Small intestine (tissue), 16 donors: ENCODE data around the gene PAM. TPM values are rescaled to one million over a fixed set of nuclear protein-coding genes. Genes with fewer than 3 reads are reported as not detected.
A peak's percentile ranks its signal among the peaks of the same experiment; 100 is the strongest.

Experiments used
- DNase-seq, 2 donors: peaks; one replicate each; pipeline versions ENCODE4 v3.0.0 to v3.0.0-alpha.2; 2013
- FAIRE-seq: peaks from 2 replicates; lab custom pipeline; 2012; peaks lifted over from hg19 to GRCh38; lab: Jason Lieb, UNC
- H3K27ac ChIP-seq, 3 donors: one replicate each; pipeline ENCODE4 v1.5.1; 2013; ENCODE audit warnings: low read length in 2 of 3, mild to moderate bottlenecking in 2 of 3, control low read depth in 1 of 3, inconsistent platforms in 1 of 3, low read depth in 1 of 3, moderate library complexity in 1 of 3
- H3K27me3 ChIP-seq, 3 donors: one replicate each; pipeline ENCODE4 v1.6.1; 2013; ENCODE audit warnings: low read length in 3 of 3, inconsistent platforms in 1 of 3; ENCODE audit not compliant: control insufficient read depth in 3 of 3, insufficient read depth in 3 of 3
- H3K36me3 ChIP-seq, 3 donors: one replicate each; pipeline ENCODE4 v1.6.1; 2013; ENCODE audit warnings: low read length in 3 of 3, inconsistent platforms in 1 of 3, low read depth in 1 of 3, mild to moderate bottlenecking in 1 of 3, moderate library complexity in 1 of 3; ENCODE audit not compliant: control insufficient read depth in 3 of 3, insufficient read depth in 2 of 3
- H3K4me1 ChIP-seq, 3 donors: one replicate each; pipeline ENCODE4 v1.6.1; 2013; ENCODE audit warnings: low read length in 2 of 3, inconsistent platforms in 1 of 3, low read depth in 1 of 3, mild to moderate bottlenecking in 1 of 3, moderate library complexity in 1 of 3; ENCODE audit not compliant: control insufficient read depth in 3 of 3, insufficient read depth in 2 of 3
- H3K4me3 ChIP-seq, 3 donors: one replicate each; pipeline ENCODE4 v1.5.1; 2013; ENCODE audit warnings: low read length in 3 of 3, control low read depth in 1 of 3, inconsistent platforms in 1 of 3, low read depth in 1 of 3, mild to moderate bottlenecking in 1 of 3, moderate library complexity in 1 of 3
- H3K9me3 ChIP-seq, 2 donors: one replicate each; pipeline ENCODE4 v1.6.1; 2013; ENCODE audit warnings: low read depth in 1 of 2, low read length in 1 of 2; ENCODE audit not compliant: control insufficient read depth in 2 of 2, insufficient read depth in 1 of 2
- WGBS, 3 donors: extraction: QIAGEN DNeasy Blood & Tissue Kit; methylation state at CpG; one replicate each; pipeline ENCODE4 v1.1.7; 2013; 5-methylcytosine and 5-hydroxymethylcytosine counted together
- long read RNA-seq, 10 donors: transcript quantifications; one replicate each; lab custom pipeline, GENCODE V29; 2026
- polyA plus RNA-seq, 4 donors: library from polyadenylated mRNA; stranded (reverse) in 3 of 4; unstranded in 1 of 4; fragments of 200-250 nt in 3 of 4; fragments of 120-200 nt in 1 of 4; gene quantifications; one replicate each; pipeline versions ENCODE4 v1.2.1 to v1.2.3, GENCODE V29; 2013
- donor health status: healthy with polysubstance abuse.
- donor health status: control.
- donor health status: control.
- donor health status: Bipolar disorder and iron deficiency.
- donor health status: healthy.

The PAM gene
- polyA plus RNA-seq = 100 to 1,000 TPM in 1 of 4 donors, 10 to 100 TPM in 3; 40.3 to 110 (median 59.8) TPM
- long read RNA-seq, donor 1, partial matches to known transcripts = 18 of 23 reads
- long read RNA-seq, donor 1, other reads (novel, unspliced or antisense) = 0 of 23 reads
- long read RNA-seq, donor 2, full-length matches to known transcripts = 3 of 3 reads
- long read RNA-seq, donor 2, partial matches to known transcripts = 0 of 3 reads
- long read RNA-seq, donor 2, other reads (novel, unspliced or antisense) = 0 of 3 reads
- long read RNA-seq, donor 3, partial matches to known transcripts = 11 of 16 reads
- long read RNA-seq, donor 3, other reads (novel, unspliced or antisense) = 0 of 16 reads
- long read RNA-seq, donor 4 = 0 reads
- long read RNA-seq, donor 5 = 0 reads
- long read RNA-seq, donor 6, partial matches to known transcripts = 23 of 23 reads
- long read RNA-seq, donor 6, other reads (novel, unspliced or antisense) = 0 of 23 reads
- long read RNA-seq, donor 7, full-length matches to known transcripts = 38 of 118 reads
- long read RNA-seq, donor 7, partial matches to known transcripts = 75 of 118 reads
- long read RNA-seq, donor 7, other reads (novel, unspliced or antisense) = 5 of 118 reads
- long read RNA-seq, donor 8 = 0 reads
- long read RNA-seq, donor 9 = 0 reads
- long read RNA-seq, donor 10, partial matches to known transcripts = 37 of 40 reads
- long read RNA-seq, donor 10, other reads (novel, unspliced or antisense) = 0 of 40 reads

DNA sequence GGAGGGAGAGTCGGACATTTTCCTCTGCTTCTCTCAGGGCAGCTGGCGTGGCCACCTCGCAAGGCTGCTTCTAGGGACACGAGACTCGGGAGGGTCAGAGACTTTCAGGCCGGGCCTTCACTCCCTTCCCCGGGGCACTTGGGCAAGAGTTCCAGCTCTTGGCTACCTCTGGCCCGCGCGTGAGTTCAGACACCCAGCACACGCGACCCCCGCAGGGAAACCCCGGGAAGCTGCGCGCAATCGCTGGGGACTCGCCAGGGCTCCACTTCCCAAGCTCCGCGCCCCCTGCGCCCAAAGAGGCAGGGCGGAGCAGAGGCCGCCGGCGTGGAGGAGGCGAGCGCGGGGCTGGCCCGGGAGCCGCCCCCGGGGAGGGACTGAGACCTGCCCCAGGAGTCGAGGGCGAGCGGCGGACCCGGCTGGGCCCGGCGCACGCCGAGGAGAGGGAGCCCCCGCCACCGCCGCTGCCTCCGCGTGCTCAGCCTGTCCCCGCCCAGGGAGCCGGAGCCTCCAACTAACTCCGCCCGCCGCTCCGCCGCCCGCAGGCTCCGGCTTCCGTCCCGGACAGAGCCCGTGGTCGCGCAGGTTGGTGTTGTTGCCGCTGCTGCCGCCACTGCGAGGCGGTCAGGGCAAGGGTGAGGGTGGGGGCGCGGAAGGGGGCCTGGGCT lies at the start of gene PAM:
TSS of gene PAM (plus strand) at position 539 of the 665 bp plus-strand sequence. CDS start 110,891 bp downstream, outside the sequence.
- Histone ChIP-seq H3K9me3 (no peaks in the 10 kb centered on the region), H3K4me3 (peak within 1 kb of the TSS; percentile 67 to 96 (median 72)), H3K27ac (peak within 1 kb of the TSS; percentile 27 to 91 (median 88)), H3K36me3 (no peaks in the 10 kb centered on the region), H3K27me3 (peaks cover 0 to 15% (median 2%) of the 10 kb centered on the region in 3 donors), H3K4me1 (peaks cover 0 to 14% (median 0%) of the 10 kb centered on the region in 3 donors)
- 0 to 1% (median 1%) methylated on average over 53 to 65 of the region's 65 CpGs for WGBS, 3 donors
- DNase-seq (peak; percentile 64 to 90), FAIRE-seq (no peak)

- Histone ChIP-seq H3K27ac (no peak overlapping the region), H3K4me3 (no peak overlapping the region), H3K9me3 (no peaks in the 10 kb centered on the region), H3K27me3 (no peaks in the 10 kb centered on the region), H3K36me3 (no peaks in the 10 kb centered on the region), H3K4me1 (no peaks in the 10 kb centered on the region)
- 80 to 88% (median 81%) methylated on average over 8 of the region's 8 CpGs for WGBS, 3 donors
- no peak for FAIRE-seq
- DNase-seq = no peak
Measured at GRCh38 chr5:102711525-102712385, 43.4 kb upstream of the PAM start.

DNA sequence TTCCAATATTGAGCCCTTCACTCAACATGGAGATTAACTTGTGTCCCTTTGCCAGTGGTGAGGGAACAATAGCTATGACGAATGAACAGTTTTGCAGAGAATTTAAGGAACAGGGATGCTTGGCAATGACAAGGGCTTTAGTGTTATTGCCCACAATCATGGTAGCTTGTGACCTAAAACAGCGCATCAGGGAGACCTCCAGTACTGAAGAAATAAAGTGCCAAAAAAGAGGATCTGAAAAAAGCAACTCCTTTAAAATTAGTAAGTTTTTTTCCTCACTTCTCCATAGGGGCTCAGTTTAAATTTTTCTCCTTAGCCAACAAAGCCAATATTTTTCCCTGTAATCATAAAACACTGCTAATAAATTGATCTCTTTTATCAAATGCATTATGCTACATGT lies 41.8 kb upstream of the PAM start:
- H3K9me3 ChIP-seq = no peaks in the 10 kb centered on the region
- DNase-seq = no peak
- no peak for FAIRE-seq
- no peak overlapping the region for H3K4me3 ChIP-seq
- H3K27ac ChIP-seq = no peak overlapping the region
- no peaks in the 10 kb centered on the region for H3K27me3 ChIP-seq
- no peaks in the 10 kb centered on the region for H3K4me1 ChIP-seq
- WGBS, 3 donors = 85 to 89% (median 85%) methylated on average over 2 of the region's 2 CpGs
- H3K36me3 ChIP-seq = no peaks in the 10 kb centered on the region

DNA sequence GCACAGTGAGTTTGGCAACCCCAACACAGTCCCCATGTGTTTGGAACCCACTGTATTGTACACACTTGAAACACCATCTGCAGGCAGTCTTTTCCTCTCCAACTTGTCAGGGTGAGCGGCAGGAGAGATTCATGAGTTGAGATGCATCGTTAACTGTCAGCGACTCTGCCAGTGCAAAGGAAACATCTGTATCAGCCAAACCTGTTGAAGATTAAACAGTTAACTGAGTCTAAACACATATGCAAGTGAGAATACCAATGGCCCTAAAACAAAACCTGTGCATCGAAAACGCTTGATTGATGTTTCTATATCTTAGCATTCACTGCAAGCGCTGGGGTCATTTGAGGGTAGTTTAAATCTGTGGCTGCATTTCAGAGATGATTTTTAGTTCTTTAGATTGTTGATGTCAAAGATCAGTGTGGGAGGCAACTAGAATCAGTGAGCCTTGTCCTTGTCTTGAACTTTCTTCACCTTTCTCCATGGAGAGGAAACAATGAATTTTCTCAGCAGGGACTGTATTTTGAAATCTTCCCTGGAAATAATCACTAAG lies 41.3 kb upstream of the PAM start:
- FAIRE-seq = no peak
- Histone ChIP-seq H3K9me3 (no peaks in the 10 kb centered on the region), H3K36me3 (no peaks in the 10 kb centered on the region), H3K27ac (no peak overlapping the region), H3K4me1 (no peaks in the 10 kb centered on the region), H3K4me3 (no peak overlapping the region), H3K27me3 (no peaks in the 10 kb centered on the region)
- WGBS, 3 donors = 35 to 62% (median 50%) methylated on average over 6 of the region's 6 CpGs
- no peak for DNase-seq

- WGBS, 3 donors = 62 to 74% (median 65%) methylated on average over 4 of the region's 4 CpGs
- Histone ChIP-seq H3K4me1 (no peaks in the 10 kb centered on the region), H3K9me3 (no peaks in the 10 kb centered on the region), H3K36me3 (no peaks in the 10 kb centered on the region), H3K27ac (no peak overlapping the region), H3K4me3 (no peak overlapping the region), H3K27me3 (no peaks in the 10 kb centered on the region)
- FAIRE-seq (no peak), DNase-seq (no peak)
Measured at GRCh38 chr5:102715082-102715807, 39.9 kb upstream of the PAM start.

GRCh38 chr5:102716017-102716416 lies 39.1 kb upstream of the PAM start:
- Histone ChIP-seq H3K9me3 (no peaks in the 10 kb centered on the region), H3K4me3 (no peak overlapping the region), H3K27ac (no peak overlapping the region), H3K4me1 (no peaks in the 10 kb centered on the region), H3K27me3 (no peaks in the 10 kb centered on the region), H3K36me3 (no peaks in the 10 kb centered on the region)
- FAIRE-seq (no peak), DNase-seq (no peak)
- WGBS, 3 donors = 94 to 97% (median 95%) methylated on average over 5 of the region's 5 CpGs

- 50 to 64% (median 54%) methylated on average over 4 of the region's 4 CpGs for WGBS, 3 donors
- H3K9me3 ChIP-seq = no peaks in the 10 kb centered on the region
- H3K4me1 ChIP-seq = no peaks in the 10 kb centered on the region
- DNase-seq (no peak), FAIRE-seq (no peak)
- no peaks in the 10 kb centered on the region for H3K27me3 ChIP-seq
- no peak overlapping the region for H3K4me3 ChIP-seq
- H3K36me3 ChIP-seq = no peaks in the 10 kb centered on the region
- H3K27ac ChIP-seq = no peak overlapping the region
Measured at GRCh38 chr5:102718819-102719218, 36.3 kb upstream of the PAM start.
